ENCODE results near the gene HNRNPCL2. TPM values are rescaled to one million over a fixed set of nuclear protein-coding genes. Genes with fewer than 3 reads are reported as not detected.
"Not testable (repeated sequence)": the region's sequence is repeated elsewhere in the genome, so short reads cannot be mapped to it uniquely, and the experiment has no call there.

Gene HNRNPCL2
- not detected for polyA plus RNA-seq (2012; ENCODE audit: low read depth, missing spikeins)

- DNase-seq (ENCODE audit: insufficient read length, low spot score); FAIRE-seq: not testable (repeated sequence)
Measured at GRCh38 chr1:13116754-13117153, at the start of gene HNRNPCL2. HNRNPCL2 (minus strand) TSS chr1:13116854; CDS start chr1:13116400, 454 bp downstream.

- not testable (repeated sequence) for FAIRE-seq; DNase-seq (ENCODE audit: insufficient read length, low spot score)
Measured at GRCh38 chr1:13165531-13165930, 48.9 kb upstream of the HNRNPCL2 start, which contains the start of gene HNRNPCL4. HNRNPCL4 (minus strand) TSS chr1:13165631; CDS start chr1:13165467, 164 bp downstream.

GRCh38 chr1:13155909-13156308, 39.3 kb upstream of the HNRNPCL2 start, which contains the start of gene PRAMEF26:
PRAMEF26 (minus strand) TSS chr1:13156009; CDS start chr1:13153095, 2,914 bp downstream.
- not testable (repeated sequence) for DNase-seq (ENCODE audit: insufficient read length, low spot score); FAIRE-seq

- FAIRE-seq; DNase-seq (ENCODE audit: insufficient read length, low spot score): not testable (repeated sequence)
Measured at GRCh38 chr1:13070474-13070873, 46.2 kb downstream of the HNRNPCL2 start, which contains the start of gene PRAMEF25. PRAMEF25 (plus strand) TSS chr1:13070774; CDS start chr1:13073694, 2,920 bp downstream.
